CD4-positive, alpha-beta T cell treated with Interleukin-21 for 1 hour (primary cell): ENCODE measurements around the gene ZNF280A.
"Not testable (repeated sequence)": the region's sequence is repeated elsewhere in the genome, so short reads cannot be mapped to it uniquely, and the experiment has no call there.

Source experiments
- DNase-seq: peaks from one replicate; pipeline ENCODE4 v3.0.0-alpha.2; 2020

The ZNF280A gene

GRCh38 chr22:22510833-22511232, 9.2 kb downstream of the ZNF280A start:
- DNase-seq, result not testable (repeated sequence)

- DNase-seq, result not testable (repeated sequence)
Measured at GRCh38 chr22:22509912-22510311, 10.2 kb downstream of the ZNF280A start.

GRCh38 chr22:22508274-22509176, 11.5 kb downstream of the ZNF280A start, which contains the start of gene ZNF280B:
ZNF280B (minus strand) TSS chr22:22508742; CDS start chr22:22489398, 19,344 bp downstream.
- peak; percentile 86 for DNase-seq

GRCh38 chr22:22507743-22508273, 12.3 kb downstream of the ZNF280A start:
- DNase-seq, result no peak

- no peak for DNase-seq
Measured at GRCh38 chr22:22506736-22507135, 13.3 kb downstream of the ZNF280A start.

- DNase-seq, result no peak
Measured at GRCh38 chr22:22498267-22498666, 21.8 kb downstream of the ZNF280A start.

GRCh38 chr22:22491589-22491988, 28.5 kb downstream of the ZNF280A start:
- not testable (repeated sequence) for DNase-seq

- DNase-seq, result no peak
Measured at GRCh38 chr22:22488736-22489135, 31.3 kb downstream of the ZNF280A start.

- DNase-seq, result no peak
Measured at GRCh38 chr22:22487869-22488597, 32.0 kb downstream of the ZNF280A start.

GRCh38 chr22:22487059-22487458, 33.0 kb downstream of the ZNF280A start:
- no peak for DNase-seq

- DNase-seq, result no peak
Measured at GRCh38 chr22:22486132-22486899, 33.8 kb downstream of the ZNF280A start.

- DNase-seq, result no peak
Measured at GRCh38 chr22:22485524-22485923, 34.5 kb downstream of the ZNF280A start.

- DNase-seq, result no peak
Measured at GRCh38 chr22:22484023-22484422, 36.0 kb downstream of the ZNF280A start.

- no peak for DNase-seq
Measured at GRCh38 chr22:22480940-22481339, 39.1 kb downstream of the ZNF280A start.

- no peak for DNase-seq
Measured at GRCh38 chr22:22479999-22480532, 40.0 kb downstream of the ZNF280A start.

- no peak for DNase-seq
Measured at GRCh38 chr22:22479116-22479515, 41.0 kb downstream of the ZNF280A start.

GRCh38 chr22:22478470-22478869, 41.6 kb downstream of the ZNF280A start:
- DNase-seq, result no peak

GRCh38 chr22:22474733-22475132, 45.3 kb downstream of the ZNF280A start:
- DNase-seq, result no peak

- DNase-seq, result not testable (repeated sequence)
Measured at GRCh38 chr22:22471104-22471503, 49.0 kb downstream of the ZNF280A start.

- no peak for DNase-seq
Measured at GRCh38 chr22:22469527-22469926, 50.5 kb downstream of the ZNF280A start.

GRCh38 chr22:22468794-22469469, 51.1 kb downstream of the ZNF280A start:
- DNase-seq, result not testable (repeated sequence)

GRCh38 chr22:22467112-22467511, 53.0 kb downstream of the ZNF280A start:
- DNase-seq, result no peak
